PFSK-1 (cell line): Measurements from ENCODE around the gene ILF3.

ENCODE experiments used
- POLR2AphosphoS5 ChIP-seq: IDR thresholded peaks from 2 replicates; pipeline ENCODE4 v1.6.1; 2012; ENCODE audit warnings: low read depth, mild to moderate bottlenecking, control low read depth, low read length, moderate library complexity
- REST ChIP-seq, 2 experiments: IDR thresholded peaks; 2 replicates each; pipeline versions ENCODE4 v1.6.1 to v1.8.0; 2011 to 2012; ENCODE audit warnings: low read depth in 2 of 2, low read length in 2 of 2, control low read depth in 1 of 2, inconsistent platforms in 1 of 2, mild to moderate bottlenecking in 1 of 2, moderate library complexity in 1 of 2; ENCODE audit not compliant: insufficient read depth in 1 of 2
- SIN3A ChIP-seq: IDR thresholded peaks from 2 replicates; pipeline ENCODE4 v1.6.1; 2012; ENCODE audit warnings: mild to moderate bottlenecking, low read length, moderate library complexity, borderline replicate concordance; ENCODE audit not compliant: insufficient read depth
- TAF1 ChIP-seq: IDR thresholded peaks from 2 replicates; pipeline ENCODE4 v1.6.1; 2012; ENCODE audit warnings: low read length, control low read depth, borderline replicate concordance; ENCODE audit not compliant: insufficient read depth

GRCh38 chr19:10679743-10680142 is 25.6 kb downstream of the ILF3 start:
- TF ChIP-seq POLR2AphosphoS5 (no peak), TAF1 (no peak), SIN3A (no peak), REST (IDR thresholded peaks at IDR 0.05; ENCODE audit: insufficient read depth in 1 of 2, low read depth in 2 of 2, low read length in 2 of 2) (no peak)
